Stimulated activated CD8-positive, alpha-beta memory T cell treated with anti-CD3 and anti-CD28 coated beads, Interleukin-7, amount 100 ng/mL, for 4 hours (primary cell): ENCODE data around the gene PPP6R3.
"Not testable (repeated sequence)": the region's sequence is repeated elsewhere in the genome, so short reads cannot be mapped to it uniquely, and the experiment has no call there.

Experiments used
- DNase-seq, 2 donors: peaks; one replicate each; pipeline ENCODE4 v3.0.0-alpha.2; 2020; ENCODE audit warnings: low read depth in 2 of 2

PPP6R3 gene

DNA sequence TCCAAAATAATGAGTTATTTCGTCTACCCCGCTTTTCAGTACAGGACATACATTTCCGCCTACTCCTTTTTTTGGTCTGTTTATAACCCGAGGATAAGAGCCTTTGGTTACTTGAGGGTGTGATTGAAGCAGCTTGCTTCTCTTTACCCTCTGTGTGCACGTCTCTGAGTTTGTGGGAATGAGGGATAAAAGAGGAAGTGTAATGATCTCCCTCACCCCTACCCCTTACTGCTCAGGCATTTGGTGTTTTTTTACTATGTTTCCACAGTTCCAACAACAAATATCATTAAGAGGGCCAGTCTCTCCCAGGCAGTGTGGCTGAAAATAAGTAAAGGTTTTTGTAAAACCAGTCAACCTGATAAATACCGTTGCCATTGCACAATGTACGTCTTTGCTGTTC is 140.6 kb downstream of the PPP6R3 start:
- no peak for DNase-seq

GRCh38 chr11:68609761-68610160 is 149.2 kb downstream of the PPP6R3 start:
- no peak for DNase-seq

- DNase-seq = no peak
Observed at GRCh38 chr11:68610452-68611116, 150.0 kb downstream of the PPP6R3 start.

DNA sequence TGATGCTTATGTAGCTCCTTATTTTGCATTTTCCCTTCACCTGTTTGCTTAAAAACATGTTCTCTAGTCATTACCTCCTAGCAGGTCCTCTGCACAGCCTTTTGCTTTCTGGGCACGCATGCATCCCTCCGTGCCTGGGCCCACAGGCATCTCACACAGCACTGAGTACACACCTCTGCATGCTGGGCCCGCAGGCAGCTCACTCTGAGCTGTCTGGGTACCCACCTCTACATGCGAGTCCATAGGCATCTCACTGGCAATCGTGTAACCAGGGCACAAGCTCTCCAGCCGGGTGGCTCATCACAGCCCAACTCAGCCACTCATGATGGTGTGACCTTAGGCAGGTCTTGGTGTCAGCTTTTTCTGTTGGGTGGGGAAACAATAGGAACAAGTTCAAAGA is 155.1 kb downstream of the PPP6R3 start:
- no peak for DNase-seq

DNA sequence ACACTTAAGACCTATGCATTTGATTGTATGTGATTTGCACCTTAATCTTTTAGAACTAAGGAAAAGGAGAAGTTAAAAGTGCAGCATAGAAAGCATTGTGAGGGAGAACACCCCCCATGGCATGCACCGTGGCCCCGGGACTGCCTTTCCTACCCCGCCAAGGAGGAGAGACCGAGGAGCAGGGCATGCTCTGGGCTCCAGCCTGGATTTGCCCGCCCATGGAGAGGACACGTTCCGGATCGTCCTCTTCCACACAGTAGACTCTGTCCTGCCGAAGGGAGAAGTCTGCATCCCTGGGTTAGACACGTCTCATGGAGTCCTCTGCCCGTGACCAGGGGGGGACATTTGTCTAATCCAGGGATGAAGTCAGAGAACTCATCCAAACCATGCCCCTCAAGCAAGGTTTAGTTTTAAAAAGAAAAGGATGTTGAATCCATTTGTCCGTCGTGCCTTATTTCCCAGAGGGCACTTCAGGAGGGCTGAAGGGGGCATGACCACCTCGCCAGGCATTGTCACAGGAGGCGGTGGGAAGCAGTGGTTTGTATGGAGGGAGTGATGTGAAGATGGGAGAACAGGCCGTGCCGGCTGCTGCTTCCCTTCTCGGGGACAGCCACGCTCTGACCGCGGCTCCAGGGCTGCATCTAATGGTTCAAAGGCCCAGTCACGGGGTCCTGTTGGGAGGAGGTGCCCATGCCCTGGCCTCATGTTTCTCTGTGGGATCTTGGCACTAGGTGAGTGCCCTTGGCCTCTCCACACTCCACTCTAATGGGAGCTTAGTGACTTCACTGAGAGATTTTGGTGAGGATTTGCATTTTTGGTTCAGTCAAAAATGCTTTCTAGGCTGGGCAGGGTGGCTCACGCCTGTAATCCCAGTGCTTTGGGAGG is 157.6 kb downstream of the PPP6R3 start:
- no peak for DNase-seq

DNA sequence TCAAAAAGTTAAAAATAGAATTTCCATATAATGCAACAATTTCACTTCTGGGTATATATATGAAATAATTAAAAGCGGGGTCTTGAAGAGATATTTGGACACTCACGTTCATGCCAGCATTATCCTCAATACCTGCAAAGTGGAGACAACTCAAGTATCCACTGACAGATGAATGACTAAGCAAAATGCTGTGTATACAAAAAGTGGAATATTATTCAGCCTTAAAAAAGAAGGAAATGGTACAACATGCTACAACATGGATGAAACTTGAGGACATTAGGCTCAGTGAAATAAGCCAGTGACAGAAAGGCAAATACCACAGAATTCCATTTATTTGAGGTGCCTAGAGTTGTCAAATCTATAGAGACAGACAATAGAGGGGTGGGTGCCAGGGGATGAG is 161.3 kb downstream of the PPP6R3 start:
- no peak for DNase-seq

- not testable (repeated sequence) for DNase-seq
Observed at GRCh38 chr11:68623706-68624105, 163.2 kb downstream of the PPP6R3 start.

DNA sequence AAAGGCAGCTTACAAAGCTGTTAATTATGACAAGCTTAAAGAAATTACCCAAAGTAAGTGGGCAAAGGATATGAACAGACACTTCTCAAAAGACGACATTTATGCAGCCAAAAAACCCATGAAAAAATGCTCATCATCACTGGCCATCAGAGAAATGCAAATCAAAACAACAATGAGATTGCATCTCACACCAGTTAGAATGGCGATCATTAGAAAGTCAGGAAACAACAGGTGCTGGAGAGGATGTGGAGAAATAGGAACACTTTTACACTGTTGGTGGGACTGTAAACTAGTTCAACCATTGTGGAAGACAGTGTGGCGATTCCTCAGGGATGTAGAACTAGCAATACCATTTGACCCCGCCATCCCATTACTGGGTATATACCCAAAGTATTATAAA is 164.5 kb downstream of the PPP6R3 start:
- not testable (repeated sequence) for DNase-seq

DNA sequence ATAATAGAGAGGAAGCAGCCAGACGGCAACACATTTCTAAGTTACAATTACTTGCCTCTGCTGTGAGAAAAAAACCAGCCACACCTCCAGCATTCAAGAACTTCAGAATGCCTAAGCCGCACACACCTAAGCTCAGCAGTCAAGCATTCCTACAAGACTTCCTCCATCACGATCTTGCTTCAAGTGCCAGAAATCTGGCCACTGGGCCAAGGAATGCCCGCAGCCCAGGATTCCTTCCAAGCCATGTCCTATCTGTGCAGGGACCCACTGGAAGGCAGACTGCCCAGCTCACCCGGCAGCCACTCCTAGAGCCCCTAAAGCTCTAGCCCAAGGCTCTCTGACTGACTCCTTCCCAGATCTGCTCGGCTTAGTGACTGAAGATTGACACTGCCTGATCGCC is 165.7 kb downstream of the PPP6R3 start:
- not testable (repeated sequence) for DNase-seq

DNA sequence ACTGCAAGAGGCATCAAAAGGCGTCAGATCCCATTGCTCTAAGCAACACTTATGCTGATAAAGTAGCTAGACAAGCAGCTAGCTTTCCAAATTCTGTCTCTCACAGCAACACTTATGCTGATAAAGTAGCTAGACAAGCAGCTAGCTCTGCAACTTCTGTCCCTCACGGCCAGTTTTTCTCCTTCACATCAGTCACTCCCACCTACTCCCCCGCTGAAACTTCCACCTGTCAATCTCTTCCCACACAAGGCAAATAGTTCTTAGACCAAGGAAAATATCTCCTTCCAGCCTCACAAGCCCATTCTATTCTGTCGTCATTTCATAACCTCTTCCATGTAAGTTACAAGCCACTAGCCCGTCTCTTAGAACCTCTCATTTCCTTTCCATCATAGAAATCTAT is 168.3 kb downstream of the PPP6R3 start:
- not testable (repeated sequence) for DNase-seq

- DNase-seq = not testable (repeated sequence)
Observed at GRCh38 chr11:68632375-68632774, 171.8 kb downstream of the PPP6R3 start.

DNA sequence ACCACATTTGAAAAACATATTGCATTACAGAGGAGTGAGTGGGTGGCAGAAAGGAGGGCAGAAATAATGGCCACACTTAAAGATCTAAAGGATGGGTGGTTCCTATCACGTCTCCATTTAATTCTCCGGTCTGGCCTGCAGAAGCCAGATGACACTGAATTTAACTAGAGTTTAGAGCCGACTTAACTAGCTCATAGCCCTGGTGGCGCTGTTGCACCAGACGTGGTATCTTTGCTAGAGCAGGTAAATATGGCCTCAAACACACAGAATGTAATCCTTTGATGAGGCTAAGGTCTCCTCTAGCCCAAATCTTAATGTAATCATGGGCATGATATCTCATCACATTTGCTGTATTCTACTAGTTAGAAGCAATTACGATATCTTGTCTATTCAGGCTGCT is 172.2 kb downstream of the PPP6R3 start:
- no peak for DNase-seq

DNA sequence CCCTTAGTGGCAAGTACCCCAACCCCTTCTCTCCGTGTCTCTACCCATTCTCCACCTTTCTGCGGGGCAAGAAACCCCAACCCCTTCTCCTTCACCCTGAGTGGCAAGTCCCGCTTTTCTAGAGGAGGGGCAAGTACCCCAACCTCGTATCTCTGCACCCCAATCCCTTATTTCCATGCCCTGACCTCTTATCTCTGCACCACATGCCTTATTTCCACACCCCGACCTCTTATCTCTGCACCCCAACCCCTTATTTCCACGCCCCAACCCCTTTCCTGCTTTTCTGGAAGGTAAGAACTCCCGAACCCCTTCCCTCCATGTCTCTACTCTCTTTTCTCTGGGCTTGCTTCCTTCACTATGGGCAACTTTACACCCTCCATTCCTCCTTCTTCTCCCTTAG is 174.1 kb downstream of the PPP6R3 start:
- not testable (repeated sequence) for DNase-seq

GRCh38 chr11:68635172-68635571 is 174.6 kb downstream of the PPP6R3 start:
- DNase-seq = not testable (repeated sequence)

GRCh38 chr11:68635883-68636282 is 175.3 kb downstream of the PPP6R3 start:
- not testable (repeated sequence) for DNase-seq

GRCh38 chr11:68639322-68639721 is 178.8 kb downstream of the PPP6R3 start:
- DNase-seq = not testable (repeated sequence)

- DNase-seq = no peak
Observed at GRCh38 chr11:68641880-68642279, 181.3 kb downstream of the PPP6R3 start.

GRCh38 chr11:68643585-68643984 is 183.0 kb downstream of the PPP6R3 start:
- no peak for DNase-seq

- no peak for DNase-seq
Observed at GRCh38 chr11:68646832-68647231, 186.3 kb downstream of the PPP6R3 start.

GRCh38 chr11:68649851-68650555 is 189.5 kb downstream of the PPP6R3 start:
- DNase-seq = no peak

DNA sequence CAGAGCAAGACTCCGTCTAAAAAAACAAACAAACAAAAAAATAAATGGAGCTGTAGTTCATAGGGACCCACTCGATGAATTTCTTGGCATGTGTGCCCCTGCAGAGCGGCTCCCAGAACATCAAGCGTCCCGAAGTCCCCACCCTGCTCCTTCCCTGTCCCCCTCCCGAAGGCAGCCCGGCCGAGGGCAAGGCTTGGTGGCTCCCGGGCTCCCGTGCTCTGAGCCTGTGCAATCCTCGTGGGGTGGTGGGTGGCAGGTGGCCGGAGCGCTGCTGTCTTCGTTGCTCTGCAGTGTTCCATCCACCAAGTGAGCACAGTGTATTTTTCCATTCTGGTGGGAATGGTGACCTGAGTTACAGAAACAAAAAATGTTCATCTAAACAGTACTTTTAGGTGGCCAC is 190.2 kb downstream of the PPP6R3 start:
- no peak for DNase-seq

GRCh38 chr11:68651208-68651984 is 190.8 kb downstream of the PPP6R3 start:
- no peak for DNase-seq
